Mesothelial cell of epicardium (in vitro differentiated cells): ENCODE data around the gene CTNND2. TPM values are rescaled to one million over a fixed set of nuclear protein-coding genes. Genes with fewer than 3 reads are reported as not detected.

Source experiments
- DNase-seq, 2 experiments: peaks; one replicate each; pipeline ENCODE4 v3.0.0; 2021; ENCODE audit warnings: low spot score in 2 of 2; ENCODE audit not compliant: unreplicated experiment in 2 of 2
- H3K27ac Mint-ChIP-seq: 2 replicates; pipeline ENCODE4 v1.8.0; 2021; ENCODE audit warnings: mixed read lengths
- H3K27me3 Mint-ChIP-seq: 2 replicates; pipeline ENCODE4 v1.8.0; 2021; ENCODE audit warnings: low read depth, mixed read lengths
- H3K36me3 Mint-ChIP-seq: 2 replicates; pipeline ENCODE4 v1.8.0; 2021; ENCODE audit warnings: mixed read lengths
- H3K4me1 Mint-ChIP-seq: 2 replicates; pipeline ENCODE4 v1.8.0; 2021; ENCODE audit warnings: mixed read lengths
- H3K4me3 Mint-ChIP-seq: 2 replicates; pipeline ENCODE4 v1.8.0; 2021; ENCODE audit warnings: mild to moderate bottlenecking, moderate library complexity, mixed read lengths
- H3K9me3 Mint-ChIP-seq: 2 replicates; pipeline ENCODE4 v1.8.0; 2021; ENCODE audit warnings: mixed read lengths
- total RNA-seq: library from RNA; stranded (reverse); gene quantifications from 3 replicates; pipeline ENCODE4 v1.2.1, GENCODE V29; 2021
- TF ChIP-seq, protein P1 (sequence below): fragments of 200-600 bp; sonication (generic); IDR thresholded peaks from one replicate; pipeline ENCODE4 v1.5.0; 2021; ENCODE audit warnings: antibody characterized with exemption; ENCODE audit not compliant: unreplicated experiment

Gene CTNND2
- total RNA-seq, 1 donor from 2014 or later, result 7.9 TPM

GRCh38 chr5:11411621-11412020 is 492.6 kb downstream of the CTNND2 start:
- no peaks in the 10 kb centered on the region for H3K36me3 Mint-ChIP-seq
- DNase-seq, result no peak
- no peaks in the 10 kb centered on the region for H3K4me1 Mint-ChIP-seq
- no peaks in the 10 kb centered on the region for H3K27me3 Mint-ChIP-seq
- no peak overlapping the region for H3K4me3 Mint-ChIP-seq
- peaks cover 16% of the 10 kb centered on the region for H3K9me3 Mint-ChIP-seq
- TF ChIP-seq, protein P1, sequence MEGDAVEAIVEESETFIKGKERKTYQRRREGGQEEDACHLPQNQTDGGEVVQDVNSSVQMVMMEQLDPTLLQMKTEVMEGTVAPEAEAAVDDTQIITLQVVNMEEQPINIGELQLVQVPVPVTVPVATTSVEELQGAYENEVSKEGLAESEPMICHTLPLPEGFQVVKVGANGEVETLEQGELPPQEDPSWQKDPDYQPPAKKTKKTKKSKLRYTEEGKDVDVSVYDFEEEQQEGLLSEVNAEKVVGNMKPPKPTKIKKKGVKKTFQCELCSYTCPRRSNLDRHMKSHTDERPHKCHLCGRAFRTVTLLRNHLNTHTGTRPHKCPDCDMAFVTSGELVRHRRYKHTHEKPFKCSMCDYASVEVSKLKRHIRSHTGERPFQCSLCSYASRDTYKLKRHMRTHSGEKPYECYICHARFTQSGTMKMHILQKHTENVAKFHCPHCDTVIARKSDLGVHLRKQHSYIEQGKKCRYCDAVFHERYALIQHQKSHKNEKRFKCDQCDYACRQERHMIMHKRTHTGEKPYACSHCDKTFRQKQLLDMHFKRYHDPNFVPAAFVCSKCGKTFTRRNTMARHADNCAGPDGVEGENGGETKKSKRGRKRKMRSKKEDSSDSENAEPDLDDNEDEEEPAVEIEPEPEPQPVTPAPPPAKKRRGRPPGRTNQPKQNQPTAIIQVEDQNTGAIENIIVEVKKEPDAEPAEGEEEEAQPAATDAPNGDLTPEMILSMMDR, result no peak
- no peak overlapping the region for H3K27ac Mint-ChIP-seq

DNA sequence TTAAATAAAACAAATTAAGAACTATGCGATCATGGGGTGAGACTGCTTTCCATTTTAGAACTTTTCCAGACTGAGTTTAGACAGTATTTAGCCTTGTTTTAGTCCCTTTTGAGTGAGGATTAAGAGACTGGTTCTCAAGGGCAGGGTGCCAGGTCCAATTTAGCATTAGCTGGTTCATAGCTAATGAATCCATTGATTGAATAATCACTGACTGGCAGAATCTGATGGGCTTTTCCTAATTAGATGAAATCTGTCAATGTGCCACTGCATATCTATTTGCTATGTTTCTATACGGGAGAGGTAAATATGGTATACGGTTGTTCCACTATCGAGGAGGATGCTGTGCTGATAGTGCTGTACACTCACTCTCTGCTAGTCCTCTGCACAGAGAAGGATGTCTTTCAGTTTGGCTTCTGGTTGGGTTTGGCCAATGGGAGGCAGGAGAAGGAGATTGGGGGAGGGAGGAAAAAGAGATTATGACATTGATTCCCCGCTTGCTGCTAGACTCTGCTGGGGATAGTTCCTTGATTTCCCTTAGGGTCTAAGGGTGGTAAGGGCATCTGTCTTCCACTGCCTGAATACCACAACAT is 496.6 kb downstream of the CTNND2 start:
- Mint-ChIP-seq H3K36me3 (no peaks in the 10 kb centered on the region), H3K4me1 (no peaks in the 10 kb centered on the region), H3K4me3 (no peak overlapping the region), H3K27me3 (no peaks in the 10 kb centered on the region), H3K27ac (no peak overlapping the region), H3K9me3 (no peaks in the 10 kb centered on the region)
- TF ChIP-seq, protein P1, result no peak
- DNase-seq, result no peak

- no peaks in the 10 kb centered on the region for H3K9me3 Mint-ChIP-seq
- H3K4me1 Mint-ChIP-seq, result no peaks in the 10 kb centered on the region
- H3K36me3 Mint-ChIP-seq, result no peaks in the 10 kb centered on the region
- H3K27me3 Mint-ChIP-seq, result no peaks in the 10 kb centered on the region
- no peak overlapping the region for H3K27ac Mint-ChIP-seq
- DNase-seq, result no peak
- TF ChIP-seq, protein P1, result no peak
- no peak overlapping the region for H3K4me3 Mint-ChIP-seq
Measured at GRCh38 chr5:11400316-11400715, 503.9 kb downstream of the CTNND2 start.

DNA sequence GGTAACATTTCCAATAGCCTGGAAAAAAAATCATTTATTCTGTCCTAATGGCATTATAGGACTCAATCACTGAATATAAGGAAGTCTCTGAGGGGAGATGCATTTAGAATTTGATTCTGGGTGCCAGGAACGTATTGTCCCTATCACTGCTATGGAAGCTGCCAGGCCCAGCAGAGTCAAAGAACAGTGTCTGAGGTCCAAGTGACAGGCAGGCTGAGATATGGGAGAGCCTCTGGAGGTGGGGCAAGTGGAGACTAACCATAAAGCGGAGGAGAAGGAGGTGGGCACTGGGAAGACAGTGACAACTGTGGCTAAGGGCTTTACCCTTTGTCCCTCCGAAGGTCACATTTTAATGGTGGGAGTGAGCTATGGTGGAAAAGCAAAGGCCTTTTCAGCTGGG is 505.5 kb downstream of the CTNND2 start:
- no peak overlapping the region for H3K27ac Mint-ChIP-seq
- DNase-seq, result no peak
- TF ChIP-seq, protein P1, result no peak
- H3K4me1 Mint-ChIP-seq, result no peaks in the 10 kb centered on the region
- H3K36me3 Mint-ChIP-seq, result no peaks in the 10 kb centered on the region
- peaks cover 3% of the 10 kb centered on the region for H3K27me3 Mint-ChIP-seq
- H3K4me3 Mint-ChIP-seq, result no peak overlapping the region
- no peaks in the 10 kb centered on the region for H3K9me3 Mint-ChIP-seq

- TF ChIP-seq, protein P1, result no peak
- no peak for DNase-seq
- H3K9me3 Mint-ChIP-seq, result no peaks in the 10 kb centered on the region
- H3K4me1 Mint-ChIP-seq, result no peaks in the 10 kb centered on the region
- H3K4me3 Mint-ChIP-seq, result no peak overlapping the region
- no peak overlapping the region for H3K27ac Mint-ChIP-seq
- H3K27me3 Mint-ChIP-seq, result peaks cover 3% of the 10 kb centered on the region
- no peaks in the 10 kb centered on the region for H3K36me3 Mint-ChIP-seq
Measured at GRCh38 chr5:11397549-11397948, 506.7 kb downstream of the CTNND2 start.

- H3K27me3 Mint-ChIP-seq, result peaks cover 6% of the 10 kb centered on the region
- TF ChIP-seq, protein P1, result no peak
- H3K9me3 Mint-ChIP-seq, result no peaks in the 10 kb centered on the region
- DNase-seq, result no peak
- H3K4me3 Mint-ChIP-seq, result no peak overlapping the region
- no peaks in the 10 kb centered on the region for H3K4me1 Mint-ChIP-seq
- no peak overlapping the region for H3K27ac Mint-ChIP-seq
- H3K36me3 Mint-ChIP-seq, result no peaks in the 10 kb centered on the region
Measured at GRCh38 chr5:11396917-11397316, 507.3 kb downstream of the CTNND2 start.
